SKM-1 treated with dmso at 0.1 percent for 144 hours (cell line): ENCODE data around the gene DHRS7C.

Experiments used
- DNase-seq: peaks from one replicate; lab custom pipeline; 2025; ENCODE audit not compliant: unreplicated experiment; lab: John Stamatoyannopoulos, UW

DHRS7C gene

GRCh38 chr17:9767432-9767991 lies 23.9 kb downstream of the DHRS7C start:
- DNase-seq = no peak

- no peak for DNase-seq
Measured at GRCh38 chr17:9766970-9767369, 24.4 kb downstream of the DHRS7C start.

DNA sequence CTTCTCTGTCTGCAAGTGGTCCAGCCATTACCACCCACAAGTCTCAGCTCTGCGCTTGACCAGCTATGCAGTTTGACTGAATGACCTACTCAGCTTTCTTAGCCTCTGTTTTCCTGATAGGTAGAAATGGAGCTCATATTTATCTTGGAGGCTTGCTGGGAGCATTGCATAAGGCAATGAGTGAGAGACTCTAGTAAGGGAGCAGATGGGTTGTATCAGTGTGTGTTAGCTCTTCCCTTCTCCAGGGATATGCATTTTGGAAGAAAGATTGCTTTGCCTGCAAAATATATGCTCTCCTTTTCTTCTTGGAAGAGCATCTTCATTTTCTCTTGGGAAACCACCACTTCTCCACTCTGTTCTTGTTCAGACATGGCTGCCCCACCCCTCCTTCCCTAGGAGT lies 26.1 kb downstream of the DHRS7C start:
- DNase-seq = no peak

DNA sequence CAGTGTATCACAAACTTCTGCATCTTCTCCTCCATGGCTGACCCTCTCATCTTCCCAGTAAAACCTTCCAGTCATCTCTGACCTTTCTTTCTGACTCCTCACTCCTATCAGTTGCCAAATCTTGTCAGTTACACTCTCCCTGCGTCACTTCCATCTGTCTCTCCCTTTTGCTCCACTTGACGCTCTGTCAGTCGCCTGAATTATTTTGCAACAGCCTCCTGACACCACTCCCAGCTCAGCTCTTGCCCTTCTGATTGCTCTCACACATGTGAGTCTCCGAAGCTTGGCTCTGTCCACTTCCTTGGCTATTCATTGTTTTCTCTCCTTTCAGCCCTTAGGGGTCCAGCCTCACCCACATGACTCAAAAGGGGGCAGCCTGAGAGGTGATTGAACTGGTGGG lies 27.7 kb downstream of the DHRS7C start:
- no peak for DNase-seq

DNA sequence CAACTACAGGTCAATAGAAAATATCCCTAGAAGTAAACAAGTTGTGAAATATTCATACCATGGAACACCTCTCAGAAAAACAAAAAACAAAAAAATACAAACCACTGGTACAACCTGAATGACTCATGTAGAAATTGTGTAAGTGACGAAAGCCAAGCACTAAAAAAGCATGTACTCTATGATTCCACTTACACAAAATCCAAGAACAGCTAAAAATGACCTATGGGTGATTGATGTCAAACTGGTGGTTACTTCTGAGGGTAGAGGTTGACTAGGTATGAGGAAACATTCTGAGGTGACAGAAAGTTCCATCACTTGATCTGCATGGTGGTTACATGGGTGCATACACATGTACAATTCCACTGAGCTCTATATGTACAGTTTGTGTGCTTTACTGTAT lies 31.1 kb downstream of the DHRS7C start:
- DNase-seq = no peak

DNA sequence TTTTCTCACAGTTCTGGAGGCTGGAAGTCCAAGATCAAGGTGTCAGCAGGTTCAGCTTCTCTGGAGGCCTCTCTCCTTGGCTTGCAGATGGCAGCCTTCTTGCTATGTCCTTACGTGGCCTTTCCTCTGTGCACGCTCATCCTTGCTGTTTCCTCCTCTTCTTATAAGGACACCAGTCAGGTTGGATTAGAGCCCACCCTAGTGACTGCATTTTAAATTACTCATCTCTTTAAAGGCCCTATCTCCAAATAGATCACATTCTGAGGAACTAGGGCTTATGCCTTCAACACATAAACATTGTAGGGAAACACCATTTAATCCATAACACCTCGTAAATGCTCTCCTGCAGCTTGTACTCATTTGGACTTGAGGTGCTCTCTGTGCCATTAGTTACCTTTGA lies 36.3 kb downstream of the DHRS7C start:
- DNase-seq = no peak

DNA sequence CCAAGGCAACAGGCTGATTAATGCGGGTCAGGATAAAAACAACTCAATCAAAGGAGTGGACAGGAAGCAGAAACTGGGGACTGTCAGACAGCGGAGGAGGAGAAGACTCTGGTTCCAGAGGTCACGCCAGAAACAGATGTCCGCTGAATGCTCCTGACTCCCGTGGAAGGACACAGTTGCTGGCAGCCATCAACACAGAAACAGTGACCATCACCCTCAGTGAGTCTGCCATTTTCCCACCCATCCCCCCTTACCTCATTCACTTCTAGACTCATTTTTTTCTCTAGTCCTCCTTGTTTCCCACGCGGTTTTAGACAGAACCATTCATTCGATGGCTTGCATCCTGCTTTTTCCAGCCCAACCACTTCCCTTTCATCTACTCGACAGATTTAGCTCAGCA lies 40.9 kb downstream of the DHRS7C start:
- no peak for DNase-seq

GRCh38 chr17:9729735-9730420 lies 61.5 kb downstream of the DHRS7C start:
- no peak for DNase-seq

- DNase-seq = no peak
Measured at GRCh38 chr17:9729034-9729650, 62.2 kb downstream of the DHRS7C start.

DNA sequence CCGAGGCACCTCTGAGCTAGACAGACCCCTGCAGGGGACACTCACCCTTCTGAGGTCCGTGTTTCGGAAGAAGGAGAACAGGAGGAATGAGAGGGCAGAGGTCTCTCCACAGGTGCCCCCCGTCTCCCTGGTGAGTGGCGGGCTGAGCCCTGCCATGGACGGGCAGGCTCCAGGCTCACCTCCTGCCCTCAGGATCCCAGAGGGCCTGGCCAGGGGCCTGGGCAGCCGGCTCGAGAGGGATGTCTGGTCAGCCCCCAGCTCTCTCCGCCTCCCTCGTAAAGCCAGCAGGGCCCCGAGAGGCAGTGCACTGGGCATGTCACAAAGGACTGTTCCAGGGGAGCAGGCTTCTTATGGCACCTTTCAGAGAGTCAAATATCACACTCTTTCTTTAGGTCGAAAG lies 62.8 kb downstream of the DHRS7C start:
- no peak for DNase-seq

- DNase-seq = no peak
Measured at GRCh38 chr17:9728005-9728404, 63.4 kb downstream of the DHRS7C start.

DNA sequence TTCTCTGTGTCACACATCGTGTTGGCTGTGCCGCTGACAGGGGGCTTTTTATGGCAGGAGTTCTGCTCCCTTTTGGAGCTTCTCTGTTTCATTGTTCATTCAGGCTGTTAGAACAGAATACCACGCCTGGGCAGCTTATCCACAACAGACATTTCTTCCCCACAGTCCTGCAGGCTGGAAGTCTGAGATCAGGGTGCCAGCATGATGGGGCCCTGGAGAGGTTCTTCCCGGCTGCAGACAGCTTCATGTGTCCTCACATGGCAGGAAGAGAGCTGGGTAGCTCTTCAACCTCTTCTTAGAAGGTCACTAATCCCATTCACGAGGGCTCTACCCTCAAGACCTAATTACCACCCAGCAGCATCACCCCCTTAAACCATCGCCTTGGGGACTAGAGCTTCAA lies 65.1 kb downstream of the DHRS7C start:
- no peak for DNase-seq

DNA sequence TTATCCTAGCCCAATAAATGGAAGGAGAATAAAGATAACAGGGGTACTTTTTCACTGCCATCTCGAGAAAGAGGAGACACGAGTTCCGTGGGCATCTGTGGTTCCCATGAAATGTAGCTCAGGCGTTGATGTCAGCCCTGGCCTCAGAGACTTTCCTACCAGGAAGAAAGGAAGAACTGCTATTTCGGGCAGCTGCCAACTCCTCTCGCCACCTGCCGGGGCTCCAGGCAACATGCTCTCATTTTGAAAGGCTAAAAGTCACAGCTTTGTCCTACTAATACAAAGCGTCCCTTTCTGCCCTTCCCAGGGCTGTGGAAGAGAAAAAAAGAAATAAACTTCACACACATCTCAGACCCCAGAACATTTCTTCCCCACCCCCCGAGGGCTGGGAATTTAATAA lies 65.8 kb downstream of the DHRS7C start:
- no peak for DNase-seq
